Esophagus squamous epithelium (tissue), 4 donors: ENCODE measurements around the gene TCF4.

ENCODE experiments used
- POLR2A ChIP-seq, 4 donors: fragments of 450-650 bp; IDR thresholded peaks; one replicate each; pipeline ENCODE4 v1.6.1; 2017; ENCODE audit warnings: antibody characterized with exemption in 4 of 4, mild to moderate bottlenecking in 4 of 4, moderate library complexity in 3 of 4
- TF ChIP-seq, protein P1 (sequence below), 6 experiments: fragments of 450-650 bp in 4 of 6; fragments of 200-600 bp in 2 of 6; sonication (generic) in 2 of 6; IDR thresholded peaks; one replicate each; pipeline ENCODE4 v1.5.1; 2016 to 2019; ENCODE audit warnings: antibody characterized with exemption in 6 of 6, mild to moderate bottlenecking in 4 of 6, moderate library complexity in 4 of 6

DNA sequence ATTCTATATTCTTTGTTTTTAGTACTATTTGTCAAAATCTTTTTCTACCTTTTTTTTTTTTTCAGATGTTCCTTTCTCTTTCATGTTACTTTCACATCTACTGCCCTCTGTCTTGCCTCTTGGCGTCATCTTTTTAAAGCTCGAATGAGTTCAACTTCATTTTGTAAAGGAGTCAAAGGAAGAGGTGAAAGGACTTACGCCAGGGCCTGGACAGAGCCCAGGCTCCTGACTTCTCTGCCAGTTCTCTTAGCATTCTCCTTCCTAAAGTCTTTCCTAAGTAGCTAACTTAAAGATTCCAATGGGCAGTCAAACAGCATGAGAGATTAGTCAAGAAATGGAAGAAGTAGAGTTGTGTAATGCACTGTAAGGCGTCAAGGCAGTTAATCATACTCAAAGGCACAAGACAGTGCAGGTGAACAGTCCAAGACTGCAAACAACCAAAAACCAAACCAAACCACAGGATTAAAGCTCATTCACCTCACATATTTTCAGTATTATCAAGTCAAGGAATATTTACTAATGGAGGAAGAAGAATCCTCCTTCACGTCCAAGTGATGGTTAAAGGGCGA, 301.7 kb downstream of the TCF4 start:
- TF ChIP-seq, protein P1, sequence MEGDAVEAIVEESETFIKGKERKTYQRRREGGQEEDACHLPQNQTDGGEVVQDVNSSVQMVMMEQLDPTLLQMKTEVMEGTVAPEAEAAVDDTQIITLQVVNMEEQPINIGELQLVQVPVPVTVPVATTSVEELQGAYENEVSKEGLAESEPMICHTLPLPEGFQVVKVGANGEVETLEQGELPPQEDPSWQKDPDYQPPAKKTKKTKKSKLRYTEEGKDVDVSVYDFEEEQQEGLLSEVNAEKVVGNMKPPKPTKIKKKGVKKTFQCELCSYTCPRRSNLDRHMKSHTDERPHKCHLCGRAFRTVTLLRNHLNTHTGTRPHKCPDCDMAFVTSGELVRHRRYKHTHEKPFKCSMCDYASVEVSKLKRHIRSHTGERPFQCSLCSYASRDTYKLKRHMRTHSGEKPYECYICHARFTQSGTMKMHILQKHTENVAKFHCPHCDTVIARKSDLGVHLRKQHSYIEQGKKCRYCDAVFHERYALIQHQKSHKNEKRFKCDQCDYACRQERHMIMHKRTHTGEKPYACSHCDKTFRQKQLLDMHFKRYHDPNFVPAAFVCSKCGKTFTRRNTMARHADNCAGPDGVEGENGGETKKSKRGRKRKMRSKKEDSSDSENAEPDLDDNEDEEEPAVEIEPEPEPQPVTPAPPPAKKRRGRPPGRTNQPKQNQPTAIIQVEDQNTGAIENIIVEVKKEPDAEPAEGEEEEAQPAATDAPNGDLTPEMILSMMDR (IDR thresholded peaks at IDR 0.05): no peak
- TF ChIP-seq POLR2A (IDR thresholded peaks at IDR 0.05): no peak
